Measurements from ENCODE around the gene TTN. TPM values are rescaled to one million over a fixed set of nuclear protein-coding genes. Genes with fewer than 3 reads are reported as not detected.

Gene TTN
- total RNA-seq, 1 experiment from 2014 or later, result 0.05 TPM

DNA sequence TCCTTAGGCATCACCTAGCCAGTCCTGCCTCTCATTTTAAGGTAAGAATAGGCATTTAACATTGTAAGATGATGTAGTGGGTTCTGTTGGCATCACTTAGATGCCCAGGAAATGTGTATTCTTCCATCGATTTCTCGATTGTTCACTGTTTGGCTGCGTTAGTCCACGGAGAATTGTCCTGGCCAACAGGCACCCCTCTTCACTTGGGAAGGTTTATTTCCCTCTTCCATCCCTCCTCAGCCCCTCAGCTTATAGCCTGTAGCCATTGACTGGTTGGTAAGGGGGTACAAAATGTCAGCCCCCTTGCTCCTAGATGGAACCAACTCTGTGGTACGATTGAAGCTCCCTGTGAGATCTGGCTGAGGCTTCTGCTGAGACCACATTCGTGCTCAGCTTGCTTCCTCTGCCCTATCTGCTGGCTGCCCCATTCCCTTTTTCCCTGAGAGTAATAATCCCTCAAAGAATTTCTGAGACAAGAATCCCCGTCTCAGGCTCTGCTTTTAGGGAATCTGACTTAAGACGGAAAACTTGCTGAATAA lies 283.6 kb downstream of the TTN start:
- H3K9ac ChIP-seq (ENCODE audit: low read length), result peak overlapping the region; percentile 71
- no peak for DNase-seq (ENCODE audit: low read depth, low spot score)
- peak overlapping the region; percentile 77 for H3K4me2 ChIP-seq (ENCODE audit: low read length)
- RAD21 ChIA-PET (ENCODE audit: low non-redundant PET in 1 of 2, low total read pairs in 2 of 2, uncharacterized antibody in 2 of 2, unreplicated experiment in 2 of 2), result no interaction called here
- 0 out of 2 replicates have a peak overlapping the region, but pooled peaks have one; percentile 17 for H3K27ac ChIP-seq (ENCODE audit: low read depth, low read length)
- CTCF ChIA-PET, result no interaction called here
- H3K27me3 ChIP-seq (ENCODE audit: insufficient read depth, low read length), result no peaks in the 10 kb centered on the region
- peak; percentile 8; the same call in 1 of the 2 replicates for ATAC-seq
- no peaks in the 10 kb centered on the region for H4K20me1 ChIP-seq (ENCODE audit: insufficient read depth)
- intact Hi-C loops (cut with micrococcal nuclease), result no loop called here
- no peaks in the 10 kb centered on the region for H3K36me3 ChIP-seq (ENCODE audit: control insufficient read depth in 1 of 2, insufficient read depth in 2 of 2, low read length in 2 of 2)
- no peak for TF ChIP-seq ZNF274 (IDR thresholded peaks at IDR 0.05; ENCODE audit: low read depth, low read length)
- TF ChIP-seq ZFX (IDR thresholded peaks at IDR 0.05), result no peak
- TF ChIP-seq SRF (IDR thresholded peaks at IDR 0.05; ENCODE audit: low read depth), result no peak
- TF ChIP-seq, protein P1, sequence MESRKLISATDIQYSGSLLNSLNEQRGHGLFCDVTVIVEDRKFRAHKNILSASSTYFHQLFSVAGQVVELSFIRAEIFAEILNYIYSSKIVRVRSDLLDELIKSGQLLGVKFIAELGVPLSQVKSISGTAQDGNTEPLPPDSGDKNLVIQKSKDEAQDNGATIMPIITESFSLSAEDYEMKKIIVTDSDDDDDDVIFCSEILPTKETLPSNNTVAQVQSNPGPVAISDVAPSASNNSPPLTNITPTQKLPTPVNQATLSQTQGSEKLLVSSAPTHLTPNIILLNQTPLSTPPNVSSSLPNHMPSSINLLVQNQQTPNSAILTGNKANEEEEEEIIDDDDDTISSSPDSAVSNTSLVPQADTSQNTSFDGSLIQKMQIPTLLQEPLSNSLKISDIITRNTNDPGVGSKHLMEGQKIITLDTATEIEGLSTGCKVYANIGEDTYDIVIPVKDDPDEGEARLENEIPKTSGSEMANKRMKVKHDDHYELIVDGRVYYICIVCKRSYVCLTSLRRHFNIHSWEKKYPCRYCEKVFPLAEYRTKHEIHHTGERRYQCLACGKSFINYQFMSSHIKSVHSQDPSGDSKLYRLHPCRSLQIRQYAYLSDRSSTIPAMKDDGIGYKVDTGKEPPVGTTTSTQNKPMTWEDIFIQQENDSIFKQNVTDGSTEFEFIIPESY (IDR thresholded peaks at IDR 0.05; ENCODE audit: extremely low read depth, insufficient replicate concordance, low read length), result no peak
- no peak for TF ChIP-seq EZH2 (IDR thresholded peaks at IDR 0.05)
- TSS peak; percentile 62 for BruUV-seq (replicated peaks)
- no peaks in the 10 kb centered on the region for H3K9me2 ChIP-seq (ENCODE audit: insufficient read depth)
- H3K9me3 ChIP-seq (ENCODE audit: control insufficient read depth in 1 of 2, insufficient read depth in 1 of 2, low read depth in 1 of 2, low read length in 2 of 2), result no peaks in the 10 kb centered on the region
- POLR2A ChIA-PET, result no interaction called here
- H3K79me2 ChIP-seq (ENCODE audit: insufficient read depth, low read length), result peaks cover 16% of the 10 kb centered on the region
- peaks cover 0 to 4% of the 10 kb centered on the region in 2 experiments; a peak in 1 of 4 replicates for H3K4me1 ChIP-seq (ENCODE audit: control insufficient read depth in 1 of 2, insufficient read depth in 2 of 2, low read length in 2 of 2)
- no peak overlapping the region for H2AFZ ChIP-seq (ENCODE audit: low read depth, low read length, poor library complexity, severe bottlenecking)
- H3K4me3 ChIP-seq (replicated peaks in 1 of 2; ENCODE audit: low read depth in 1 of 2, low read length in 2 of 2), result peak overlapping the region; percentile 75 to 76

DNA sequence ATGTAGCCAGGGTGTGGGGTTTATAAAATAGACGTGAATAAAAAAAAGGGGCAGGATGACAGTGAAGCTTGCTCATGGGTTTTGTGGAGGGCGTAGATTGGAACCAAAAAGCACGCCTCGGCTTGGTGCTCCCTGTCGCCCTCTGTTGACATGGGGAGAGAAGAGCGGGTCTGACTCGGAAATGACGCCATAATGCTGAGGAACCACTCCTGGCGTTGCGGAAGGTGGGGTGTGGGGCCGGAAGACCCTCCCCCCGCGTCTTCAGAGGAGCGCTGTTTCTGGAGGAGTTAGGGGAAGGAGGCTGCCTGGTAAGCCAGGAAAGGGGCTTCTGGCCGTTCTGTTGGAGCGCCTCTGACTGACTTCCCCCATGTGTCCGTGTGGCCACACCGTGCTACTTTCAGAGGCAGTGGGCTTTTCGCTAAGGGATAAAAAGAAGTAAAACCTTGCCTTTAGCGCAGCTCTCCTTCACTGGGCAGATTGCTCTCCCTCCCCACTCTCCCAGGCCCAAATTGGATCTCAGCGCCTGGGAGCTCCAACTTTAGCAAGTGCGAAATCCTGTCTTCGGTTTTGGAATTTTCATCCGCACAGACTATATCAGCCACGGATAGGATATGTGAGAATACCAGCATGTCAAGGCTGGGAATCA lies 284.1 kb downstream of the TTN start:
- Histone ChIP-seq H3K36me3 (ENCODE audit: control insufficient read depth in 1 of 2, insufficient read depth in 2 of 2, low read length in 2 of 2) (no peaks in the 10 kb centered on the region), H3K4me2 (ENCODE audit: low read length) (peak overlapping the region; percentile 77), H3K27me3 (ENCODE audit: insufficient read depth, low read length) (no peaks in the 10 kb centered on the region), H3K9me3 (ENCODE audit: control insufficient read depth in 1 of 2, insufficient read depth in 1 of 2, low read depth in 1 of 2, low read length in 2 of 2) (no peaks in the 10 kb centered on the region), H3K4me1 (ENCODE audit: control insufficient read depth in 1 of 2, insufficient read depth in 2 of 2, low read length in 2 of 2) (peaks cover 0 to 4% of the 10 kb centered on the region in 2 experiments; a peak in 1 of 4 replicates), H3K4me3 (replicated peaks in 1 of 2; ENCODE audit: low read depth in 1 of 2, low read length in 2 of 2) (peak overlapping the region; percentile 75 to 76), H3K27ac (ENCODE audit: low read depth, low read length) (peak overlapping the region; percentile 17; the same call in 1 of the 2 replicates), H3K79me2 (ENCODE audit: insufficient read depth, low read length) (peaks cover 13% of the 10 kb centered on the region), H3K9me2 (ENCODE audit: insufficient read depth) (no peaks in the 10 kb centered on the region), H2AFZ (ENCODE audit: low read depth, low read length, poor library complexity, severe bottlenecking) (peak overlapping the region; percentile 10), H3K9ac (ENCODE audit: low read length) (peak overlapping the region; percentile 71), H4K20me1 (ENCODE audit: insufficient read depth) (no peaks in the 10 kb centered on the region)
- TF ChIP-seq SIN3A (IDR thresholded peaks at IDR 0.05; ENCODE audit: low read depth), result 0 out of 2 replicates have a peak, but pooled peaks have one; percentile 30
- no peak for TF ChIP-seq FOSL1 (IDR thresholded peaks at IDR 0.05; ENCODE audit: low read depth)
- peak; percentile 86 for TF ChIP-seq POLR2AphosphoS5 (IDR thresholded peaks at IDR 0.05; ENCODE audit: low read depth, low read length)
- TF ChIP-seq, protein P2, sequence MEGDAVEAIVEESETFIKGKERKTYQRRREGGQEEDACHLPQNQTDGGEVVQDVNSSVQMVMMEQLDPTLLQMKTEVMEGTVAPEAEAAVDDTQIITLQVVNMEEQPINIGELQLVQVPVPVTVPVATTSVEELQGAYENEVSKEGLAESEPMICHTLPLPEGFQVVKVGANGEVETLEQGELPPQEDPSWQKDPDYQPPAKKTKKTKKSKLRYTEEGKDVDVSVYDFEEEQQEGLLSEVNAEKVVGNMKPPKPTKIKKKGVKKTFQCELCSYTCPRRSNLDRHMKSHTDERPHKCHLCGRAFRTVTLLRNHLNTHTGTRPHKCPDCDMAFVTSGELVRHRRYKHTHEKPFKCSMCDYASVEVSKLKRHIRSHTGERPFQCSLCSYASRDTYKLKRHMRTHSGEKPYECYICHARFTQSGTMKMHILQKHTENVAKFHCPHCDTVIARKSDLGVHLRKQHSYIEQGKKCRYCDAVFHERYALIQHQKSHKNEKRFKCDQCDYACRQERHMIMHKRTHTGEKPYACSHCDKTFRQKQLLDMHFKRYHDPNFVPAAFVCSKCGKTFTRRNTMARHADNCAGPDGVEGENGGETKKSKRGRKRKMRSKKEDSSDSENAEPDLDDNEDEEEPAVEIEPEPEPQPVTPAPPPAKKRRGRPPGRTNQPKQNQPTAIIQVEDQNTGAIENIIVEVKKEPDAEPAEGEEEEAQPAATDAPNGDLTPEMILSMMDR (IDR thresholded peaks at IDR 0.05 in 2 of 3, conservative IDR thresholded peaks at IDR 0.05 in 1 of 3; ENCODE audit: borderline replicate concordance in 1 of 3, insufficient read depth in 1 of 3, low read depth in 2 of 3, low read length in 2 of 3), result peak; percentile 42 to 81 (median 72); a peak in 5 of 6 replicates
- TF ChIP-seq, protein P3, sequence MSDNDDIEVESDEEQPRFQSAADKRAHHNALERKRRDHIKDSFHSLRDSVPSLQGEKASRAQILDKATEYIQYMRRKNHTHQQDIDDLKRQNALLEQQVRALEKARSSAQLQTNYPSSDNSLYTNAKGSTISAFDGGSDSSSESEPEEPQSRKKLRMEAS (IDR thresholded peaks at IDR 0.05), result peak; percentile 67
- TF ChIP-seq RAD21 (IDR thresholded peaks at IDR 0.05; ENCODE audit: low read depth), result peak; percentile 40
- no peak for TF ChIP-seq ZNF274 (IDR thresholded peaks at IDR 0.05; ENCODE audit: low read depth, low read length)
- TF ChIP-seq POLR2A (IDR thresholded peaks at IDR 0.05; ENCODE audit: borderline replicate concordance, extremely low read depth, insufficient read depth, insufficient read length), result peak; percentile 55
- TF ChIP-seq CBX3 (IDR thresholded peaks at IDR 0.05; ENCODE audit: low read depth), result peak; percentile 68
- POLR2A ChIA-PET, result interaction anchor here (1.1 kb wide), 1 partner anchor 65 kb away, joined by 3 read pairs; no protein-coding TSS in a partner anchor
- DNase-seq (ENCODE audit: low read depth, low spot score) (peak; percentile 57), ATAC-seq (peak; percentile 95)
- CTCF ChIA-PET, result interaction anchor here (0.6 to 1.4 kb wide), 3 partner anchors 9 to 411 kb away, joined by 3 to 4 read pairs (median 3); partner anchors contain the start of gene RBM45
- RAD21 ChIA-PET (ENCODE audit: low non-redundant PET in 1 of 2, low total read pairs in 2 of 2, uncharacterized antibody in 2 of 2, unreplicated experiment in 2 of 2), result no interaction called here
- intact Hi-C loops (cut with micrococcal nuclease), result no loop called here
- no TSS peak for BruUV-seq (replicated peaks)

All from HCT116 (cell line).